Stimulated activated naive B cell treated with anti-CD40 and anti-IgM and Interleukin-4, amounts not matched to agents 10 μg/mL and 1 μg/mL and 100 μg/mL, for 72 hours (primary cell): ENCODE measurements around the gene PAK1IP1.
"Not testable (repeated sequence)": the region's sequence is repeated elsewhere in the genome, so short reads cannot be mapped to it uniquely, and the experiment has no call there.

Experiments
- ATAC-seq, 2 donors: fragments of 150-1000 bp; cut with Tn5 transposase; replicated peaks; 2 replicates each; pipeline ENCODE4 v1.10.0; 2021; ENCODE audit warnings: moderate library complexity in 1 of 2
- DNase-seq: peaks from one replicate; pipeline ENCODE4 v3.0.0; 2021
- H3K27ac Mint-ChIP-seq: one replicate; pipeline ENCODE4 v1.8.0; 2022; ENCODE audit warnings: mild to moderate bottlenecking, mixed read lengths
- H3K27me3 Mint-ChIP-seq, 2 donors: one replicate each; pipeline ENCODE4 v1.8.0; 2022; ENCODE audit warnings: mixed read lengths in 2 of 2
- H3K36me3 Mint-ChIP-seq, 2 donors: one replicate each; pipeline ENCODE4 v1.8.0; 2022; ENCODE audit warnings: mixed read lengths in 2 of 2, mild to moderate bottlenecking in 1 of 2
- H3K4me1 Mint-ChIP-seq, 2 donors: one replicate each; pipeline ENCODE4 v1.8.0; 2022; ENCODE audit warnings: mixed read lengths in 2 of 2, mild to moderate bottlenecking in 1 of 2
- H3K4me3 Mint-ChIP-seq, 2 donors: one replicate each; pipeline ENCODE4 v1.8.0; 2022; ENCODE audit warnings: mild to moderate bottlenecking in 2 of 2, mixed read lengths in 2 of 2, moderate library complexity in 1 of 2
- H3K9me3 Mint-ChIP-seq, 2 donors: one replicate each; pipeline ENCODE4 v1.8.0; 2022; ENCODE audit warnings: mixed read lengths in 2 of 2, mild to moderate bottlenecking in 1 of 2

The PAK1IP1 gene

DNA sequence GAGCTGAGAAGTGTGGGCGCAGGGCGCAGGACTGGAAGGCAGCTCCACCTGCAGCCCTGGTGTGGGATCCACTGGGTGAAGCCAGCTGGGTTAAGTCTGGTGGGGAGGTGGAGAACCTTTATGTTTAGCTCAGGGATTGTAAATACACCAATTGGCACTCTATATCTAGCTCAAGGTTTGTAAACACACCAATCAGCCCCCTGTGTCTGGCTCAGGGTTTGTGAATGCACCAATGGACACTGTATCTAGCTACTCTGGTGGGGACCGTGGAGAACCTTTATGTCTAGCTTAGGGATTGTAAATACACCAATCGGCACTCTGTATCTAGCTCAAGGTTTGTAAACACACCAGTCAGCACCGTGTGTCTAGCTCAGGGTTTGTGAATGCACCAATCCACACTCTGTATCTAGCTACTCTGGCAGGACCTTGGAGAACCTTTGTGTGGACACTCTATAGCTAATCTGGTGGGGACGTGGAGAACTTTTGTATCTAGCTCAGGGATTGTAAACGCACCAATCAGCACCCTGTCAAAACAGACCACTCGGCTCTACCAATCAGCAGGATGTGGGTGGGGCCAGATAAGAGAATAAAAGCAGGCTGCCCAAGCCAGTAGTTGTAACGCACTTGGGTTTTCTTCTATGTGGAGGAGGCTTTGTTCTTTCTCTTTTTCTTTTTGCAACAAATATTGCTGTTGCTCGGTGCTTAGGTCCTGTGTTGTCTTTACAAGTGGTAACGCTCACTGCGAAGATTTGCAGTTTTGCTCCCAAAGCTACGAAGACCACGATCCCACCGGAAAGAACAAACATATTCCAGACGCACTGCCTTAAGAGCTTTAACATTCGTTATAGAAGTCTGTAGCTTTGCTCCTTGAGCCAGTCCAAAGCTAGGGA, 26.4 kb downstream of the PAK1IP1 start:
- H3K27me3 Mint-ChIP-seq, H3K9me3 Mint-ChIP-seq, ATAC-seq: not testable (repeated sequence)
- peak overlapping the region; percentile 92 to 94 for H3K4me3 Mint-ChIP-seq
- H3K4me1 Mint-ChIP-seq = peaks cover 20 to 37% of the 10 kb centered on the region in 2 donors
- peak overlapping the region; percentile 89 for H3K27ac Mint-ChIP-seq
- peaks cover 12 to 17% of the 10 kb centered on the region in 2 donors for H3K36me3 Mint-ChIP-seq
- peak; percentile 22 for DNase-seq

DNA sequence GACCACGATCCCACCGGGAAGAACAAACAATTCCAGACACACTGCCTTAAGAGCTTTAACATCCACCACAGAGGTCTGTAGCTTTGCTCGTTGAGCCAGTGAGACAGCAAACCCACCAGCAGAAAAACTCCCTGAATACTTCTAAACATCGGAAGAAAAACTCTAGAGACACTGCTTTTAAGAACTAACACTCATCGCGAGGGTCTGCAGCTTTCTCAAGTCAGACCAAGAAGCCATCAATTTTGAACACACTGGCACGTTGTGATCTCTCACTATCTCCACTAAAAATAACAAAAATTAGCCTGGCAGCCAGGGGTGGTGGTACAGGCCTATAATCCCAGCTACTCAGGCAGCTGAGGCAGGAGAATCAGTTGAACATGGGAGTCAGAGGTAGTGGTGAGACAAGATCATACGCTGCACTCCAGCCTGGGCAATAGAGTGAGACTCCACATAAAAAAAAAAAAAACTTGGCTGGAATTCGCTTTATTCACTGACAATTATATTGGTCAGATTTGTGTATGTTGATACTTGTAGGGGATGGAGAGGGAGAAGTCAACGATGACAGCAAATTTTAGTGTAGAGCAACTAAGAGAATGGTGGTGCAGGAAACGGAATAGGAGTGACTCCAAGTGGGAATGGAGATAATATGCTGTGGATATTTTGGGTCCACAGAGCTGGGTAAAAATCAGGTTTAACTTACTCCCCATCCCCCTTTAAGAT, 27.2 kb downstream of the PAK1IP1 start:
- ATAC-seq (no peak), DNase-seq (no peak)
- peaks cover 0 to 4% of the 10 kb centered on the region in 2 donors for H3K9me3 Mint-ChIP-seq
- peak overlapping the region; percentile 92 to 94 for H3K4me3 Mint-ChIP-seq
- peaks cover 22 to 45% of the 10 kb centered on the region in 2 donors for H3K4me1 Mint-ChIP-seq
- H3K36me3 Mint-ChIP-seq = peaks cover 12 to 25% of the 10 kb centered on the region in 2 donors
- H3K27me3 Mint-ChIP-seq = no peaks in the 10 kb centered on the region
- peak overlapping the region; percentile 96 for H3K27ac Mint-ChIP-seq

- Mint-ChIP-seq H3K27ac (peak overlapping the region; percentile 96), H3K27me3 (no peaks in the 10 kb centered on the region), H3K4me3 (peak overlapping the region; percentile 92 to 94), H3K36me3 (peaks cover 12 to 28% of the 10 kb centered on the region in 2 donors), H3K4me1 (peaks cover 25 to 48% of the 10 kb centered on the region in 2 donors), H3K9me3 (peaks cover 0 to 4% of the 10 kb centered on the region in 2 donors)
- ATAC-seq (no peak), DNase-seq (no peak)
These were observed 27.7 kb downstream of the PAK1IP1 start for GRCh38 chr6:10722570-10722819.

DNA sequence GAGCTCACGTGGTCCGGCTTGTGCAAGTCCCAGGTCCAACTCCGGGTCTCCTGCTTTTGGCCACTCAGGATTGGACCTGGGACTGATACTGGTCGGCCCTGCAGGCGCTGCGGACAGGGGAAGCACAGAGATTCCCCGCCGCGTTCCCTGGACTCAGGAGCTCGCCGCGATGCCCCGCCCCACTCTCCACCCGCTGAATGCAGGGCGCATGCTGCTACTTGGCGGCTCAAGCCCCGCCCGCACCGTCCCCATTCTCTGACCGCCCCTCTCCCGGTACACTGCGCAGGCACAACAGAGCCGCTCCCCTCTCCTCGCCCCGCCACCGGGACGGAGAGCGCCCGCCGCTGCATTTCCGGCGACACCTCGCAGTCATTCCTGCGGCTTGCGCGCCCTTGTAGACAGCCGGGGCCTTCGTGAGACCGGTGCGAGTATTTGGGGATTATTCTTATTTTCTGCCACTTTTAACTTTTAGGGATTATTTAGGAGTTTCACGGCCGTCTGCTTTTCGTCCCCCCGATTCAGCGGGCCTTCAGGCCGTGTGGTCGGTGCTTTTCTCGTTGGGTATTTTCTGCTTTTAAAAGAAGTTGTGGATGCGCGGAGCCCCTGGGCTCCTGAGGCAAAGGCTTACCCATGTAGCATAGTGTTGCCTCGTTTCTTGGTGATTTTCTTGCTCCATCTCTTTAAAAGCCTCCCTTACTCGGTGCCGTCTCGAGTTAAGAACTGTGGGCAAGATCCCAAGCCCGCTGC, 28.2 kb downstream of the PAK1IP1 start, which contains the start of gene TMEM14C:
TSS of gene TMEM14C (plus strand) at position 251 of the 747 bp plus-strand sequence. CDS start 1,544 bp downstream, outside the sequence.
- H3K27me3 Mint-ChIP-seq = no peaks in the 10 kb centered on the region
- H3K4me1 Mint-ChIP-seq = peaks cover 27 to 52% of the 10 kb centered on the region in 2 donors
- peak; percentile 90 for DNase-seq
- peak; percentile 96 to 98 for ATAC-seq
- peak within 1 kb of the TSS; percentile 96 for H3K27ac Mint-ChIP-seq
- peaks cover 0 to 4% of the 10 kb centered on the region in 2 donors for H3K9me3 Mint-ChIP-seq
- peak within 1 kb of the TSS; percentile 92 to 94 for H3K4me3 Mint-ChIP-seq
- H3K36me3 Mint-ChIP-seq = peaks cover 14 to 32% of the 10 kb centered on the region in 2 donors

DNA sequence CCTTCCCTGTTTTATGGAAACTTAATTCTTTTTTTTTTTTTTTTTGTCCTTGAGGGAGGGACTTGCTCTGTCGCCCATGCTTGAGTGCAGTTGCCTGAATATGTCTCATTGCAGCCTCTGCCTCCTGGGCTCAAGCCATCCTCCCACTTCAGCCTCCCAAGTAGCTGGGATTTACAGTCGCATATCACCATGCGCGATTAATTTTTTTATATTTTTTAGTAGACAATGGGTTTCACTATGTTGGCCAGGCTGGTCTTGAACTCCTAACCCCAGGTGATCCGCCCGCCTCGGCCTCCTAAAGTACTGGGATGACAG, 28.8 kb downstream of the PAK1IP1 start:
- H3K4me1 Mint-ChIP-seq = peaks cover 31 to 55% of the 10 kb centered on the region in 2 donors
- H3K36me3 Mint-ChIP-seq = peaks cover 14 to 33% of the 10 kb centered on the region in 2 donors
- H3K9me3 Mint-ChIP-seq = peaks cover 0 to 4% of the 10 kb centered on the region in 2 donors
- DNase-seq (no peak), ATAC-seq (no peak)
- no peaks in the 10 kb centered on the region for H3K27me3 Mint-ChIP-seq
- peak overlapping the region; percentile 92 to 94 for H3K4me3 Mint-ChIP-seq
- peak overlapping the region; percentile 96 for H3K27ac Mint-ChIP-seq

GRCh38 chr6:10725044-10725443, 30.3 kb downstream of the PAK1IP1 start:
- DNase-seq (no peak), ATAC-seq (no peak)
- H3K27me3 Mint-ChIP-seq = no peaks in the 10 kb centered on the region
- H3K9me3 Mint-ChIP-seq = no peaks in the 10 kb centered on the region
- no peak overlapping the region for H3K27ac Mint-ChIP-seq
- H3K36me3 Mint-ChIP-seq = peaks cover 9 to 29% of the 10 kb centered on the region in 2 donors
- no peak overlapping the region for H3K4me3 Mint-ChIP-seq
- peaks cover 31 to 55% of the 10 kb centered on the region in 2 donors for H3K4me1 Mint-ChIP-seq

GRCh38 chr6:10725716-10726115, 30.9 kb downstream of the PAK1IP1 start:
- Mint-ChIP-seq H3K9me3 (no peaks in the 10 kb centered on the region), H3K27ac (no peak overlapping the region), H3K27me3 (no peaks in the 10 kb centered on the region), H3K4me3 (no peak overlapping the region), H3K4me1 (peaks cover 34 to 55% of the 10 kb centered on the region in 2 donors), H3K36me3 (peaks cover 8 to 36% of the 10 kb centered on the region in 2 donors)
- ATAC-seq = no peak
- DNase-seq = no peak

- ATAC-seq (no peak), DNase-seq (no peak)
- H3K27me3 Mint-ChIP-seq = no peaks in the 10 kb centered on the region
- H3K27ac Mint-ChIP-seq = no peak overlapping the region
- no peaks in the 10 kb centered on the region for H3K9me3 Mint-ChIP-seq
- no peak overlapping the region for H3K4me3 Mint-ChIP-seq
- H3K36me3 Mint-ChIP-seq = peaks cover 13 to 48% of the 10 kb centered on the region in 2 donors
- peaks cover 17 to 25% of the 10 kb centered on the region in 2 donors for H3K4me1 Mint-ChIP-seq
These were observed 35.5 kb downstream of the PAK1IP1 start for GRCh38 chr6:10730254-10730653.

GRCh38 chr6:10733151-10733715, 38.5 kb downstream of the PAK1IP1 start:
- no peaks in the 10 kb centered on the region for H3K9me3 Mint-ChIP-seq
- no peaks in the 10 kb centered on the region for H3K27me3 Mint-ChIP-seq
- H3K4me1 Mint-ChIP-seq = peaks cover 1 to 6% of the 10 kb centered on the region in 2 donors
- H3K27ac Mint-ChIP-seq = no peak overlapping the region
- ATAC-seq = no peak
- H3K36me3 Mint-ChIP-seq = peaks cover 6 to 23% of the 10 kb centered on the region in 2 donors
- H3K4me3 Mint-ChIP-seq = no peak overlapping the region
- no peak for DNase-seq

GRCh38 chr6:10733863-10734262, 39.1 kb downstream of the PAK1IP1 start:
- ATAC-seq = no peak
- Mint-ChIP-seq H3K9me3 (no peaks in the 10 kb centered on the region), H3K36me3 (peaks cover 6 to 22% of the 10 kb centered on the region in 2 donors), H3K4me1 (peaks cover 0 to 5% of the 10 kb centered on the region in 2 donors), H3K27ac (no peak overlapping the region), H3K27me3 (no peaks in the 10 kb centered on the region), H3K4me3 (no peak overlapping the region)
- DNase-seq = no peak

GRCh38 chr6:10736731-10737130, 42.0 kb downstream of the PAK1IP1 start:
- H3K27ac Mint-ChIP-seq = no peak overlapping the region
- H3K4me1 Mint-ChIP-seq = no peaks in the 10 kb centered on the region
- no peaks in the 10 kb centered on the region for H3K27me3 Mint-ChIP-seq
- H3K36me3 Mint-ChIP-seq = peaks cover 6 to 17% of the 10 kb centered on the region in 2 donors
- H3K9me3 Mint-ChIP-seq = no peaks in the 10 kb centered on the region
- no peak for ATAC-seq
- no peak overlapping the region for H3K4me3 Mint-ChIP-seq
- no peak for DNase-seq

GRCh38 chr6:10740061-10740460, 45.3 kb downstream of the PAK1IP1 start:
- no peaks in the 10 kb centered on the region for H3K9me3 Mint-ChIP-seq
- peaks cover 0 to under 1% of the 10 kb centered on the region in 2 donors for H3K4me1 Mint-ChIP-seq
- no peak overlapping the region for H3K4me3 Mint-ChIP-seq
- ATAC-seq = no peak
- H3K27me3 Mint-ChIP-seq = no peaks in the 10 kb centered on the region
- peaks cover 3 to 9% of the 10 kb centered on the region in 2 donors for H3K36me3 Mint-ChIP-seq
- H3K27ac Mint-ChIP-seq = no peak overlapping the region
- DNase-seq = no peak

- H3K4me1 Mint-ChIP-seq, H3K27ac Mint-ChIP-seq, H3K4me3 Mint-ChIP-seq, ATAC-seq, DNase-seq, H3K27me3 Mint-ChIP-seq, H3K9me3 Mint-ChIP-seq: not testable (repeated sequence)
- peaks cover 3 to 11% of the 10 kb centered on the region in 2 donors for H3K36me3 Mint-ChIP-seq
These were observed 46.9 kb downstream of the PAK1IP1 start for GRCh38 chr6:10741643-10742042.

- ATAC-seq = no peak
- no peak overlapping the region for H3K4me3 Mint-ChIP-seq
- no peaks in the 10 kb centered on the region for H3K9me3 Mint-ChIP-seq
- no peak overlapping the region for H3K27ac Mint-ChIP-seq
- no peaks in the 10 kb centered on the region for H3K27me3 Mint-ChIP-seq
- H3K36me3 Mint-ChIP-seq = peaks cover 3 to 11% of the 10 kb centered on the region in 2 donors
- DNase-seq = no peak
- H3K4me1 Mint-ChIP-seq = peaks cover 7% of the 10 kb centered on the region in 2 donors
These were observed 47.5 kb downstream of the PAK1IP1 start for GRCh38 chr6:10742251-10742650.
